DOHH2 (cell line): Measurements from ENCODE around the gene OLFM2.

Experiments
- H3F3A ChIP-seq: fragments of 200-600 bp; sonication (generic), shearing (Covaris generic); 2 replicates; pipeline ENCODE4 v1.6.0; 2016; ENCODE audit warnings: antibody characterized with exemption, mild to moderate bottlenecking; ENCODE audit not compliant: control insufficient read depth, insufficient read depth
- H3K27ac ChIP-seq: fragments of 200-600 bp; sonication (generic); 2 replicates; pipeline ENCODE4 v1.5.1; 2014; ENCODE audit warnings: low read depth, mild to moderate bottlenecking, low read length, moderate library complexity
- H3K27me3 ChIP-seq: fragments of 200-600 bp; sonication (generic); 2 replicates; pipeline ENCODE4 v1.6.1; 2014; ENCODE audit warnings: mild to moderate bottlenecking, low read length, mixed read lengths; ENCODE audit not compliant: control insufficient read depth
- H3K36me3 ChIP-seq: fragments of 200-600 bp; sonication (generic); 2 replicates; pipeline ENCODE4 v1.6.1; 2014; ENCODE audit warnings: mild to moderate bottlenecking, low read length, moderate library complexity, mixed read lengths; ENCODE audit not compliant: control insufficient read depth
- H3K4me1 ChIP-seq: fragments of 200-600 bp; sonication (generic); 2 replicates; pipeline ENCODE4 v1.6.1; 2014; ENCODE audit warnings: mild to moderate bottlenecking, low read length, mixed read lengths; ENCODE audit not compliant: control insufficient read depth
- H3K4me2 ChIP-seq: fragments of 200-600 bp; sonication (generic); 2 replicates; pipeline ENCODE4 v1.6.0; 2014; ENCODE audit warnings: mild to moderate bottlenecking, low read length, moderate library complexity
- H3K4me3 ChIP-seq: fragments of 200-600 bp; sonication (generic); 2 replicates; pipeline ENCODE4 v1.5.1; 2014; ENCODE audit warnings: mild to moderate bottlenecking, low read length, mixed read lengths
- H3K79me2 ChIP-seq: fragments of 200-600 bp; sonication (generic); 2 replicates; pipeline ENCODE4 v1.6.1; 2014; ENCODE audit warnings: mild to moderate bottlenecking, low read length, mixed read lengths; ENCODE audit not compliant: control insufficient read depth
- H3K9me2 ChIP-seq: fragments of 200-600 bp; sonication (generic); replicated peaks from 2 replicates; pipeline ENCODE4 v1.6.1; 2014; ENCODE audit warnings: mild to moderate bottlenecking, low read length, mixed read lengths; ENCODE audit not compliant: control insufficient read depth
- H3K9me3 ChIP-seq: fragments of 200-600 bp; sonication (generic); 2 replicates; pipeline ENCODE4 v1.6.1; 2014; ENCODE audit warnings: antibody characterized with exemption, low read length, mixed read lengths; ENCODE audit not compliant: control insufficient read depth, insufficient read depth
- H4K20me1 ChIP-seq: fragments of 200-600 bp; sonication (generic); 2 replicates; pipeline ENCODE4 v1.6.0; 2014; ENCODE audit warnings: low read depth, mild to moderate bottlenecking, antibody characterized with exemption, low read length, moderate library complexity; ENCODE audit not compliant: control insufficient read depth, insufficient read depth
- CTCF ChIP-seq: fragments of 200-600 bp; sonication (generic); IDR thresholded peaks from one replicate; pipeline ENCODE4 v1.5.1; 2014; ENCODE audit warnings: antibody characterized with exemption, mild to moderate bottlenecking, low read depth, low read length; ENCODE audit not compliant: poor library complexity, severe bottlenecking
- EZH2phosphoT487 ChIP-seq: fragments of 200-600 bp; sonication (generic); IDR thresholded peaks from 2 replicates; pipeline ENCODE4 v1.6.1; 2017; ENCODE audit warnings: borderline replicate concordance, mild to moderate bottlenecking, antibody characterized with exemption, low read length, moderate library complexity, mixed read lengths

The OLFM2 gene

GRCh38 chr19:9966024-9966423, 29.7 kb upstream of the OLFM2 start:
- H3K4me2 ChIP-seq = no peak overlapping the region

GRCh38 chr19:9962623-9963290, 26.4 kb upstream of the OLFM2 start:
- Histone ChIP-seq H3K9me3 (no peaks in the 10 kb centered on the region), H3K79me2 (no peaks in the 10 kb centered on the region), H3K4me3 (no peak overlapping the region), H3K36me3 (no peaks in the 10 kb centered on the region), H3K4me1 (no peaks in the 10 kb centered on the region), H3K27ac (no peak overlapping the region), H3K27me3 (no peaks in the 10 kb centered on the region), H3K9me2 (no peaks in the 10 kb centered on the region), H3K4me2 (no peak overlapping the region), H4K20me1 (no peaks in the 10 kb centered on the region), H3F3A (no peaks in the 10 kb centered on the region)
- TF ChIP-seq CTCF (no peak), EZH2phosphoT487 (no peak)

More at GRCh38 chr19:9966024-9966423, 29.7 kb upstream of the OLFM2 start:
- H3F3A ChIP-seq = no peaks in the 10 kb centered on the region
- no peaks in the 10 kb centered on the region for H3K4me1 ChIP-seq
- H3K27ac ChIP-seq = no peak overlapping the region
- no peaks in the 10 kb centered on the region for H3K27me3 ChIP-seq
- H3K4me3 ChIP-seq = no peak overlapping the region
- H4K20me1 ChIP-seq = no peaks in the 10 kb centered on the region
- H3K9me3 ChIP-seq = no peaks in the 10 kb centered on the region
- H3K36me3 ChIP-seq = no peaks in the 10 kb centered on the region
- no peaks in the 10 kb centered on the region for H3K9me2 ChIP-seq
- H3K79me2 ChIP-seq = no peaks in the 10 kb centered on the region
- no peak for TF ChIP-seq EZH2phosphoT487
- TF ChIP-seq CTCF = no peak

- H3K4me3 ChIP-seq = no peak overlapping the region
- H3K27me3 ChIP-seq = no peaks in the 10 kb centered on the region
- H3K9me3 ChIP-seq = no peaks in the 10 kb centered on the region
- H3K27ac ChIP-seq = no peak overlapping the region
- no peaks in the 10 kb centered on the region for H4K20me1 ChIP-seq
- no peaks in the 10 kb centered on the region for H3K9me2 ChIP-seq
- H3K4me1 ChIP-seq = no peaks in the 10 kb centered on the region
- no peaks in the 10 kb centered on the region for H3K79me2 ChIP-seq
- H3K36me3 ChIP-seq = no peaks in the 10 kb centered on the region
- no peak overlapping the region for H3K4me2 ChIP-seq
- H3F3A ChIP-seq = no peaks in the 10 kb centered on the region
- TF ChIP-seq EZH2phosphoT487 (no peak), CTCF (no peak)
These were observed 24.8 kb upstream of the OLFM2 start for GRCh38 chr19:9961103-9961502.
